ENCODE results near the gene FER. TPM values are rescaled to one million over a fixed set of nuclear protein-coding genes. Genes with fewer than 3 reads are reported as not detected.
"Not testable (repeated sequence)": the region's sequence is repeated elsewhere in the genome, so short reads cannot be mapped to it uniquely, and the experiment has no call there.

The FER gene
- total RNA-seq, 4 donors from 2014 or later, result 13.4 to 30.0 (median 19.6) TPM

GRCh38 chr5:108989761-108990392 is 242.2 kb downstream of the FER start:
- peaks cover 0 to 10% (median 6%) of the 10 kb centered on the region in 3 donors for H3K9me3 ChIP-seq
- H3K4me1 ChIP-seq, result no peaks in the 10 kb centered on the region
- H3K4me3 ChIP-seq, result no peak overlapping the region
- no peaks in the 10 kb centered on the region for H3K27me3 ChIP-seq
- intact Hi-C loops (cut with DNase I), result no loop called here
- no peak overlapping the region for H3K27ac ChIP-seq
- 64 to 78% methylated on average over 1 of the region's 1 CpG for WGBS, 2 donors
- peaks cover 0 to 23% (median 0%) of the 10 kb centered on the region in 3 donors for H3K36me3 ChIP-seq
- TF ChIP-seq, protein P1, sequence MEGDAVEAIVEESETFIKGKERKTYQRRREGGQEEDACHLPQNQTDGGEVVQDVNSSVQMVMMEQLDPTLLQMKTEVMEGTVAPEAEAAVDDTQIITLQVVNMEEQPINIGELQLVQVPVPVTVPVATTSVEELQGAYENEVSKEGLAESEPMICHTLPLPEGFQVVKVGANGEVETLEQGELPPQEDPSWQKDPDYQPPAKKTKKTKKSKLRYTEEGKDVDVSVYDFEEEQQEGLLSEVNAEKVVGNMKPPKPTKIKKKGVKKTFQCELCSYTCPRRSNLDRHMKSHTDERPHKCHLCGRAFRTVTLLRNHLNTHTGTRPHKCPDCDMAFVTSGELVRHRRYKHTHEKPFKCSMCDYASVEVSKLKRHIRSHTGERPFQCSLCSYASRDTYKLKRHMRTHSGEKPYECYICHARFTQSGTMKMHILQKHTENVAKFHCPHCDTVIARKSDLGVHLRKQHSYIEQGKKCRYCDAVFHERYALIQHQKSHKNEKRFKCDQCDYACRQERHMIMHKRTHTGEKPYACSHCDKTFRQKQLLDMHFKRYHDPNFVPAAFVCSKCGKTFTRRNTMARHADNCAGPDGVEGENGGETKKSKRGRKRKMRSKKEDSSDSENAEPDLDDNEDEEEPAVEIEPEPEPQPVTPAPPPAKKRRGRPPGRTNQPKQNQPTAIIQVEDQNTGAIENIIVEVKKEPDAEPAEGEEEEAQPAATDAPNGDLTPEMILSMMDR (IDR thresholded peaks at IDR 0.05), result no peak
- TF ChIP-seq POLR2A (IDR thresholded peaks at IDR 0.05), result no peak
- DNase-seq, result no peak

DNA sequence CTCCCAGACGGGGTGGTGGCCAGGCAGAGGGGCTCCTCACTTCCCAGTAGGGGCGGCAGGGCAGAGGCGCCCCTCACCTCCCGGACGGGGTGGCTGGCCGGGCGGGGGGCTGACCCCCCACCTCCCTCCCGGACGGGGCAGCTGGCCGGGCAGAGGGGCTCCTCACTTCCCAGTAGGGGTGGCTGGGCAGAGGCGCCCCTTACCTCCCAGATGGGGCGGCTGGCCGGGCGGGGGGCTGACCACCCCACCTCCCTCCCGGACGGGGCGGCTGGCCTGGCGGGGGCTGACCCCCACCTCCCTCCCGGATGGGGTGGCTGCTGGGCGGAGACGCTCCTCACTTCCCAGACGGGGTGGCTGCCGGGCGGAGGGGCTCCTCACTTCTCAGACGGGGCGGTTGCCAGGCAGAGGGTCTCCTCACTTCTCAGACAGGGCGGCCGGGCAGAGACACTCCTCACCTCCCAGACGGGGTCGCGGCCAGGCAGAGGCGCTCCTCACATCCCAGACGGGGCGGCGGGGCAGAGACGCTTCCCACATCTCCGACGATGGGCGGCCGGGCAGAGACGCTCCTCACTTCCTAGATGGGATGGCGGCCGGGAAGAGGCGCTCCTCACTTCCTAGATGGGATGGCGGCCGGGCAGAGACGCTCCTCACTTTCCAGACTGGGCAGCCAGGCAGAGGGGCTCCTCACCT is 244.8 kb downstream of the FER start:
- no CpG with 5 or more reads among the region's 47 CpGs for WGBS, 2 donors
- H3K4me3 ChIP-seq; DNase-seq; H3K4me1 ChIP-seq; H3K27ac ChIP-seq; H3K27me3 ChIP-seq; intact Hi-C loops (cut with DNase I): not testable (repeated sequence)
- peaks cover 0 to 11% (median 3%) of the 10 kb centered on the region in 3 donors for H3K9me3 ChIP-seq
- peaks cover 0 to 14% (median 0%) of the 10 kb centered on the region in 3 donors for H3K36me3 ChIP-seq

DNA sequence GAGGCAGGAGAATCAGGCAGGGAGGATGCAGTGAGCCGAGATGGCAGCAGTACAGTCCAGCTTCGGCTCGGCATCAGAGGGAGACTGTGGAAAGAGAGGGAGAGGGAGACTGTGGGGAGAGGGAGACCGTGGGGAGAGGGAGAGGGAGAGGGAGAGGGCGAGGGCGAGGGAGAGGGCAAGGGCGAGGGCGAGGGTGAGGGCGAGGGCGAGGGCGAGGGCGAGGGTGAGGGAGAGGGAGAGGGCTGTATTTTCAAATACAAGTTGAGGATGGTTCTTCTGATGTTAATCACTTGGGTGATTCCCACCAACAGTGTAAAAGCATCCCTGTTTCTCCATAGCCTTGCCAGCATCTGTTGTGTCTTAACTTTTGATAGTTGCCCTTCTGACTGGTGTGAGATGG is 245.7 kb downstream of the FER start:
- peaks cover 0 to 18% (median 0%) of the 10 kb centered on the region in 3 donors for H3K36me3 ChIP-seq
- 92 to 96% methylated on average over 9 of the region's 12 CpGs for WGBS, 2 donors
- intact Hi-C loops (cut with DNase I); H3K4me1 ChIP-seq; H3K4me3 ChIP-seq; H3K27me3 ChIP-seq; H3K27ac ChIP-seq; DNase-seq: not testable (repeated sequence)
- peaks cover 0 to 11% (median 2%) of the 10 kb centered on the region in 3 donors for H3K9me3 ChIP-seq

DNA sequence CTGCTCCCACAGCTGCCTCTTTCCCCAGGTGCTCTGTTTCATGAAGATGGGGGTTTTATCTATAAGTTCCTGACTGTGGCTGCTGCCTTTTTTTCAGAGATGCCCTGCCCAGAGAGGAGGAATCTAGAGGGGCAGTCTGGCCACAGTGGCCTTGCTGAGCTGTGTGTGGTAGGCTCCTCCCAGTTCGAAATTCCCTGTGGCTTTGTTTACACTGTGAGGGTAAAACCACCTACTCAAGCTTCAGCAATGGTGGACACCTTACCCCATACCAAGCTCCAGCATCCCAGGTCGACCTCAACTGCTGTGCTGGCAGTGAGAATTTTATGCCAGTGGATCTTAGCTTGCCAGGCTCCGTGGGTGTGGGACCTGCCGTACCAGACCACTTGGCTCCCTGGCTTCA is 250.0 kb downstream of the FER start:
- Histone ChIP-seq H3K36me3 (peaks cover 0 to 12% (median 0%) of the 10 kb centered on the region in 3 donors), H3K27me3 (no peaks in the 10 kb centered on the region), H3K27ac (no peak overlapping the region), H3K4me3 (no peak overlapping the region), H3K9me3 (peaks cover 0 to 11% (median 2%) of the 10 kb centered on the region in 3 donors), H3K4me1 (no peaks in the 10 kb centered on the region)
- TF ChIP-seq POLR2A (IDR thresholded peaks at IDR 0.05), result no peak
- TF ChIP-seq, protein P1 (IDR thresholded peaks at IDR 0.05), result no peak
- DNase-seq, result no peak
- intact Hi-C loops (cut with DNase I), result no loop called here
- WGBS, 2 donors, result 90 to 96% methylated on average over 2 to 4 of the region's 4 CpGs

- Histone ChIP-seq H3K4me1 (no peaks in the 10 kb centered on the region), H3K27me3 (no peaks in the 10 kb centered on the region), H3K36me3 (peaks cover 0 to 7% (median 0%) of the 10 kb centered on the region in 3 donors), H3K9me3 (peaks cover 0 to 11% (median under 1%) of the 10 kb centered on the region in 3 donors), H3K4me3 (no peak overlapping the region), H3K27ac (no peak overlapping the region)
- DNase-seq, result no peak
- TF ChIP-seq, protein P1 (IDR thresholded peaks at IDR 0.05), result no peak
- TF ChIP-seq POLR2A (IDR thresholded peaks at IDR 0.05), result no peak
- WGBS, 2 donors, result 87 to 93% methylated on average over 7 to 11 of the region's 11 CpGs
- intact Hi-C loops (cut with DNase I), result no loop called here
Measured at GRCh38 chr5:108998216-108998615, 250.5 kb downstream of the FER start.

DNA sequence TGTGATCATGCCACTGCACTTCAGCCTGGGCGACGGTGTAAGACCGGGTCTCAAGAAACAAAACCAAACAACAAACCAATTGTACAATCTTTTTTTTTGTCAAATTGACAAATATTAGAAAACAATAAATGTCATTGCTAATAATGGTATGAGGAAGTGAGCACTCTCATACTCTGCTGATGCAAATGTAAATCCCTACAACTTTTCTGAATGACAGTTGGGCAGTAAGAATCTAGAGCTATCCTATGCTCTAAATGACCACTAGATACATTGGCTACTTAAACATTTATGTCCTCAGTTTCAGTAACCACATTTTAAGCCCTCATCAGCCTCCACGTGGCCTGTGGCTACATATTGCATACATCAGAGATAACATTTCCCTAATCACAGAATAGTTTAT is 256.2 kb downstream of the FER start:
- no peak overlapping the region for H3K4me3 ChIP-seq
- WGBS, 2 donors, result 82 to 95% methylated on average over 4 of the region's 4 CpGs
- no peaks in the 10 kb centered on the region for H3K4me1 ChIP-seq
- no peak overlapping the region for H3K27ac ChIP-seq
- DNase-seq, result no peak
- intact Hi-C loops (cut with DNase I), result no loop called here
- TF ChIP-seq, protein P1 (IDR thresholded peaks at IDR 0.05), result no peak
- no peak for TF ChIP-seq POLR2A (IDR thresholded peaks at IDR 0.05)
- H3K27me3 ChIP-seq, result no peaks in the 10 kb centered on the region
- H3K9me3 ChIP-seq, result no peaks in the 10 kb centered on the region
- H3K36me3 ChIP-seq, result no peaks in the 10 kb centered on the region
